HG02870 (cell line): Measurements from ENCODE around the gene ATXN3L.

Experiments used
- ATAC-seq: cut with Tn5 transposase; IDR thresholded peaks from one replicate; pipeline ENCODE4 v1.9.1; 2021; ENCODE audit warnings: mild to moderate bottlenecking, moderate library complexity; ENCODE audit not compliant: unreplicated experiment

The ATXN3L gene

DNA sequence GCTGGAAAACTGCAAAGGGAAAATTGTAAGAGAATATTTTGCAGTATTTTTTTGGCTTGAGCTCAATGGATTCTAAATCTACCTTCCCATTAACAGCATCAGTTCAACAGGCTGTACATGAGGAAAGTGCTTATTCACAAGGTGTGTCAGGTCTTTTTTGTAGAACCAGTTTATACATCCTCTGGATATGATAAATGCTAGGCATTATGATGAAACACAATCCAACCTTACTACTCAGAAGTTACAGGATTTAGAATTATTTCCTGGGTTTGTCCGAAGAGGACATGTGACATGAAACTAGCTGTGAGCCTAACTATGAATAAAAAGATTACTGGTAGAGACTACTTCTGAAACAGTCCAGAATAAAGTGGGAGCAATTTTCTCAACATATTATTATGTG lies 49.5 kb downstream of the ATXN3L start:
- no peak for ATAC-seq

DNA sequence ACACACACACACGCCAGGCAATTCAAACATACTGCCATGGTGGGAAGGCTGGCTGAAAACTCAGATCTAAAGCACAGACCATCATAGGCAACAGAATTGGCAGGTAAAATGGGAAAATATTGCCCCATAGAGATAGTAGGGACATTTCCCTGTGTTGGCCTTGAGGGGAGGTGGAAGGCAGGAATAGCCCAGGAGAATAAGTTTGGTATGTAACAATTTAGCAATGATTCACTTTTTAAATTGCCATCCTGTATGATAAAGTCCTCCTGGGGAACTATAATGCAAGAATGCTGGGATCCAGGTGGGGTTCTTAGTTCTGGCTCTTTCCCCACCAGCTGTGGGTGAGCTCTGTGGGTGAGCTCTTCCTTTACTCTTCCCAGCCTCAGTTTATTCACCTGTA lies 51.0 kb downstream of the ATXN3L start:
- no peak for ATAC-seq
